ENCODE results near the gene HSH2D.

- TF ChIP-seq CTCF (IDR thresholded peaks at IDR 0.05): no peak
- TF ChIP-seq POLR2A (IDR thresholded peaks at IDR 0.05): no peak
These were observed 21.5 kb upstream of the HSH2D start for GRCh38 chr19:16121967-16122366.

Data from right lobe of liver (tissue), 4 donors.